SK-N-SH treated with all-trans-retinoic acid at 6 μM for 48 hours (cell line): ENCODE data around the gene ZEB2.

Experiments used
- CSDC2 ChIP-seq: fragments of 250-450 bp; sonication (Bioruptor Pico); IDR thresholded peaks from 2 replicates; pipeline ENCODE4 v1.5.0; 2020; ENCODE audit warnings: mild to moderate bottlenecking, moderate library complexity
- PPARA ChIP-seq: fragments of 250-450 bp; sonication (Bioruptor Pico); IDR thresholded peaks from 2 replicates; pipeline ENCODE4 v1.5.0; 2020; ENCODE audit warnings: mild to moderate bottlenecking, borderline replicate concordance
- RARB ChIP-seq: fragments of 250-450 bp; sonication (Bioruptor Pico); IDR thresholded peaks from 2 replicates; pipeline ENCODE4 v1.8.0; 2021; ENCODE audit warnings: mild to moderate bottlenecking, moderate library complexity
- TF ChIP-seq, protein P1 (sequence below): fragments of 250-450 bp; sonication (Bioruptor Pico); IDR thresholded peaks from 2 replicates; pipeline ENCODE4 v1.8.0; 2020; ENCODE audit warnings: mild to moderate bottlenecking, moderate library complexity, borderline replicate concordance
- TF ChIP-seq, protein P2 (sequence below): fragments of 250-450 bp; sonication (Bioruptor Pico); IDR thresholded peaks from 2 replicates; pipeline ENCODE4 v1.5.1; 2021; ENCODE audit warnings: mild to moderate bottlenecking, moderate library complexity
- TF ChIP-seq, protein P3 (sequence below): fragments of 250-450 bp; sonication (Bioruptor Pico); IDR thresholded peaks from 2 replicates; pipeline ENCODE4 v1.5.0; 2020; ENCODE audit warnings: mild to moderate bottlenecking, moderate library complexity

DNA sequence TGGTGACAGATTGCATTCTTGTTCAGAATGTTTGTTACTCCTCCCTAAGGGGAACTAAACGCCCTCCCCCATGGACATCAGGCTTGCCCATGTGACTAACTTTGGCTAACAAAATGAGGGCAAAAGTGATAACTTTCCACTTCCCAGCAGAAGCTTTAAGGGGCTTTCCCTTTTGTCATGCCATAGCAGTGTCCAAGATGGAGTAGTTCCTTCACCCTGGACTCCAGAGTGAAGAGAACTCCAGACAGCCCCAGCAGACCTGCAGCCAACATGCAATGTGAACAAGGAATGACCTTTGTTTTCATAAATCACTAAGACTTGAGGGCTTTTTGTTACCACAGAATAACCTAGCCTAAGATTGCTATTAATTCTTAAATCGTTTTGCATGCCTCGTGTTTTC, 163.5 kb downstream of the ZEB2 start:
- no peak for TF ChIP-seq RARB (CRISPR knock-in tag)
- no peak for TF ChIP-seq PPARA (CRISPR knock-in tag)
- TF ChIP-seq, protein P1, sequence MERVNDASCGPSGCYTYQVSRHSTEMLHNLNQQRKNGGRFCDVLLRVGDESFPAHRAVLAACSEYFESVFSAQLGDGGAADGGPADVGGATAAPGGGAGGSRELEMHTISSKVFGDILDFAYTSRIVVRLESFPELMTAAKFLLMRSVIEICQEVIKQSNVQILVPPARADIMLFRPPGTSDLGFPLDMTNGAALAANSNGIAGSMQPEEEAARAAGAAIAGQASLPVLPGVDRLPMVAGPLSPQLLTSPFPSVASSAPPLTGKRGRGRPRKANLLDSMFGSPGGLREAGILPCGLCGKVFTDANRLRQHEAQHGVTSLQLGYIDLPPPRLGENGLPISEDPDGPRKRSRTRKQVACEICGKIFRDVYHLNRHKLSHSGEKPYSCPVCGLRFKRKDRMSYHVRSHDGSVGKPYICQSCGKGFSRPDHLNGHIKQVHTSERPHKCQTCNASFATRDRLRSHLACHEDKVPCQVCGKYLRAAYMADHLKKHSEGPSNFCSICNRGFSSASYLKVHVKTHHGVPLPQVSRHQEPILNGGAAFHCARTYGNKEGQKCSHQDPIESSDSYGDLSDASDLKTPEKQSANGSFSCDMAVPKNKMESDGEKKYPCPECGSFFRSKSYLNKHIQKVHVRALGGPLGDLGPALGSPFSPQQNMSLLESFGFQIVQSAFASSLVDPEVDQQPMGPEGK (CRISPR knock-in tag): no peak
- TF ChIP-seq, protein P2, sequence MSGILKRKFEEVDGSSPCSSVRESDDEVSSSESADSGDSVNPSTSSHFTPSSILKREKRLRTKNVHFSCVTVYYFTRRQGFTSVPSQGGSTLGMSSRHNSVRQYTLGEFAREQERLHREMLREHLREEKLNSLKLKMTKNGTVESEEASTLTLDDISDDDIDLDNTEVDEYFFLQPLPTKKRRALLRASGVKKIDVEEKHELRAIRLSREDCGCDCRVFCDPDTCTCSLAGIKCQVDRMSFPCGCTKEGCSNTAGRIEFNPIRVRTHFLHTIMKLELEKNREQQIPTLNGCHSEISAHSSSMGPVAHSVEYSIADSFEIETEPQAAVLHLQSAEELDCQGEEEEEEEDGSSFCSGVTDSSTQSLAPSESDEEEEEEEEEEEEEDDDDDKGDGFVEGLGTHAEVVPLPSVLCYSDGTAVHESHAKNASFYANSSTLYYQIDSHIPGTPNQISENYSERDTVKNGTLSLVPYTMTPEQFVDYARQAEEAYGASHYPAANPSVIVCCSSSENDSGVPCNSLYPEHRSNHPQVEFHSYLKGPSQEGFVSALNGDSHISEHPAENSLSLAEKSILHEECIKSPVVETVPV (CRISPR knock-in tag): no peak
- TF ChIP-seq, protein P3, sequence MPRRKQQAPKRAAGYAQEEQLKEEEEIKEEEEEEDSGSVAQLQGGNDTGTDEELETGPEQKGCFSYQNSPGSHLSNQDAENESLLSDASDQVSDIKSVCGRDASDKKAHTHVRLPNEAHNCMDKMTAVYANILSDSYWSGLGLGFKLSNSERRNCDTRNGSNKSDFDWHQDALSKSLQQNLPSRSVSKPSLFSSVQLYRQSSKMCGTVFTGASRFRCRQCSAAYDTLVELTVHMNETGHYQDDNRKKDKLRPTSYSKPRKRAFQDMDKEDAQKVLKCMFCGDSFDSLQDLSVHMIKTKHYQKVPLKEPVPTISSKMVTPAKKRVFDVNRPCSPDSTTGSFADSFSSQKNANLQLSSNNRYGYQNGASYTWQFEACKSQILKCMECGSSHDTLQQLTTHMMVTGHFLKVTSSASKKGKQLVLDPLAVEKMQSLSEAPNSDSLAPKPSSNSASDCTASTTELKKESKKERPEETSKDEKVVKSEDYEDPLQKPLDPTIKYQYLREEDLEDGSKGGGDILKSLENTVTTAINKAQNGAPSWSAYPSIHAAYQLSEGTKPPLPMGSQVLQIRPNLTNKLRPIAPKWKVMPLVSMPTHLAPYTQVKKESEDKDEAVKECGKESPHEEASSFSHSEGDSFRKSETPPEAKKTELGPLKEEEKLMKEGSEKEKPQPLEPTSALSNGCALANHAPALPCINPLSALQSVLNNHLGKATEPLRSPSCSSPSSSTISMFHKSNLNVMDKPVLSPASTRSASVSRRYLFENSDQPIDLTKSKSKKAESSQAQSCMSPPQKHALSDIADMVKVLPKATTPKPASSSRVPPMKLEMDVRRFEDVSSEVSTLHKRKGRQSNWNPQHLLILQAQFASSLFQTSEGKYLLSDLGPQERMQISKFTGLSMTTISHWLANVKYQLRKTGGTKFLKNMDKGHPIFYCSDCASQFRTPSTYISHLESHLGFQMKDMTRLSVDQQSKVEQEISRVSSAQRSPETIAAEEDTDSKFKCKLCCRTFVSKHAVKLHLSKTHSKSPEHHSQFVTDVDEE (CRISPR knock-in tag): no peak
- no peak for TF ChIP-seq CSDC2 (CRISPR knock-in tag)
